COLO668 (cell line): ENCODE measurements around the gene NCOA5.

Source experiments
- DNase-seq: peaks from one replicate; lab custom pipeline; 2025; ENCODE audit not compliant: unreplicated experiment; lab: John Stamatoyannopoulos, UW

The NCOA5 gene

DNA sequence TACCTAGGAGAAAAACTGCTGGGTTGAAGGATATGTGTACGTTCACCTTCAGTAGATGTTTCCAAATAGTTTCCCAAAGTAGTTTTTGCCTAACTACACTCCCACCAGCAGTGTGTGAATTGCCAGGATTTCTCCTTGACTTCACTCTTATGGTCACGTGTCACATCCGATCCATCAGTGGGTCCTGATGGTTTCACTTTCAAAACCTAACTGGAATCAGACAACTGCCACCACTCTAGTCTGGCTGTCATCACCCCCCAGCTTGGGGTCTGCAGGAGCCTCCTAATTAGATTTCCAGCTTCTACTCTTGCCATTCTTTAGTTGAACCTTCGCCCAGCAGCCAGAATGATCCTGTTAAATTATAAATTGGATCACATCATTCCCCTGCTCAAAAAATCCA lies 69.2 kb downstream of the NCOA5 start:
- no peak for DNase-seq

DNA sequence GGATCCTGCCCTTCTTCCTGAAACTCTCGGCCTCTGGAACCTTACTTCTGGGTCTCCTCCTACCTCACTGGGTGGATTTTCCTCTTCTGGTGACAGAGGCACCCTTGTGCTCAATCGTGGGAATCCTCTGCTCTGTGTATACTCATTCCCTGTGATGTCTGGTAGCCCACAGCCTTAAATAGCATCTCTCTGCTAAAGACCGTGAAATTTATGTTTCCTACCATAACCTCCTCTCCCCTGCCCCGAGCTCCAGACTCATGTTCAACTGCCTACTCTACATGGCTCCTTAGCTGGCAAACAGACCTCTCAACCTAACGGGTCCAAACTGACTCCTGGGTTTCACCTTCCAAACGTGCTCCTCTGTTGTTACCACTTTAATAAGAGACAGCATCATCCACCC lies 71.2 kb downstream of the NCOA5 start:
- DNase-seq = no peak

GRCh38 chr20:46018112-46018511 lies 71.7 kb downstream of the NCOA5 start:
- no peak for DNase-seq

GRCh38 chr20:46017272-46017671 lies 72.5 kb downstream of the NCOA5 start:
- no peak for DNase-seq

DNA sequence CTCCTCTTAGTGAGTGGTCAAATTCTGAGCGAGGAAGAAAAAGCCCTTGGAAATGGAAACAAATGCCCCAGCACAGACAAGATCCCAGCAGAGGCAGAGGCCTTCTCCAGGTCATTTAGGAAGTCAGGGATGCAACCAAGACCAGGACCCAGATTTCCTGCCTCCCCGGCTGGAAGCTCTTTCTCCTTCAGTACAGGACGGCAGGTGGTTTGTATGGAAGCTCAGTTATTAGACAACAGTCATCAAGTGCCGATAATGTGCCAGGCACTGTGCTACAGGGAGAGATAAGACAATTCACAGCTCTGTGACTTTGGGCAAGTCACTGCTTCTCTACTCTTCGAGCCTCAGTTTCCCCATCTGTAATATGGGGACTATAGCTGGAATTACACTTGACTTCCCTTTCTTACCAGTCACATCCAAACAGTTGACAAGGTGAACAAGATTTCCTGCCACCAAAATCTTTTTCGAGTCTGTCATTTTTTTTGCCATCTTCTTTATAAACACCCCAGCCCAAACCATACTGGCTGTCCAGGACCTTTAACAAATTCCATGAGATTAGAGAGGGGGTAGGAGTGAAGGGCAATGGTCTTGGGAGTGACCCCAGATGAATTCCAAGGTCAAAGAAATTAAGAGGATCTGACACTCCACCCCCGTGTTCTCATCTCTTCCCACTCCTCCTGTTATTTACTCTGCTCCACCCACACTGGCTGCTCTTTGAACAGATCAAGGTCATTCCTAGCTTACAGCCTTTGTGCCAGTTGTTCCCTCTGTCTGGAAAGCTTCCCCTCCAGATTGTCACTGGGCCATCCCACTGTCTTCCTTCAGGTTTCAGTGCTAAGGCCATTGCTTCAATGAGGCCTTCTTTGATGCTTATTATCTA lies 75.0 kb downstream of the NCOA5 start:
- no peak for DNase-seq

- DNase-seq = peak; percentile 92
Measured at GRCh38 chr20:46013829-46014516, 75.8 kb downstream of the NCOA5 start.

DNA sequence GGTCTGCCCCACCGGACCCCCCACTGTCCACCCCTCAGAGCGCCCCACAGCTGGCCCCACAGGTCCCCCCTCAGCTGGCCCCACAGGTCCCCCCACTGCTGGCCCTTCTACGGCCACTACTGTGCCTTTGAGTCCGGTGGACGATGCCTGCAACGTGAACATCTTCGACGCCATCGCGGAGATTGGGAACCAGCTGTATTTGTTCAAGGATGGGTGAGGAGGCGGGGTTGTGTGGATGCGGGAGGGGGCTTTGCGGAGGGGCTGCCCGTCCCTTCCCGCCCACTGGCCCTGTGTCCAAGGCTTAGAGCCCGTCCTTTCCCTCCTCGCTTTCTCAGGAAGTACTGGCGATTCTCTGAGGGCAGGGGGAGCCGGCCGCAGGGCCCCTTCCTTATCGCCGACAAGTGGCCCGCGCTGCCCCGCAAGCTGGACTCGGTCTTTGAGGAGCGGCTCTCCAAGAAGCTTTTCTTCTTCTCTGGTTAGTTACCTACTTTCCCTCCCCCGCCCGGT lies 76.4 kb downstream of the NCOA5 start:
- DNase-seq = no peak

DNA sequence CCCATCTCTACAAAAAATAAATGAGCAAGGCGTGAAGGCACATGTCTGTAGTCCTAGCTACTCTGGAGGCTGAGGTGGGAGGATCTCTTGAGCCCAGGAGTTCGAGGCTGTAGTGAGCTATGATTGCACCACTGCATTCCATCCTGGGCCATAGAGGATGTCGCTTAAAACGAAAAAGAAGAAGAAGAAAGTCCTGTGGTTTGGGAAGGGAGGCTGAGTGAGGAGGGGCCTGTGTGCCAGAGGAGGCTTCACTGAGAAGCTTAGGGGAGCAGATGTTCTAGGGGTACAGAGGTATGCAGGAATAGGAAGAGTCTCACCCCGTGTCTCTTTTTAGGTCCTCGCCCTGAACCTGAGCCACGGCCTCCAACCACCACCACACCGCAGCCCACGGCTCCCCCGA lies 76.8 kb downstream of the NCOA5 start:
- DNase-seq = no peak

- peak; percentile 45 for DNase-seq
Measured at GRCh38 chr20:46011631-46012482, 77.9 kb downstream of the NCOA5 start.
